NCI-H146 treated with DMSO at 0.1 percent for 48 hours (cell line): Measurements from ENCODE around the gene OTOGL.
"Not testable (repeated sequence)": the region's sequence is repeated elsewhere in the genome, so short reads cannot be mapped to it uniquely, and the experiment has no call there.

Experiments used
- DNase-seq: peaks from one replicate; lab custom pipeline; 2025; ENCODE audit not compliant: unreplicated experiment; lab: John Stamatoyannopoulos, UW

The OTOGL gene

GRCh38 chr12:80272387-80272915 lies 173.1 kb downstream of the OTOGL start:
- no peak for DNase-seq

GRCh38 chr12:80273144-80273543 lies 173.8 kb downstream of the OTOGL start:
- no peak for DNase-seq

GRCh38 chr12:80277732-80278131 lies 178.4 kb downstream of the OTOGL start:
- no peak for DNase-seq

DNA sequence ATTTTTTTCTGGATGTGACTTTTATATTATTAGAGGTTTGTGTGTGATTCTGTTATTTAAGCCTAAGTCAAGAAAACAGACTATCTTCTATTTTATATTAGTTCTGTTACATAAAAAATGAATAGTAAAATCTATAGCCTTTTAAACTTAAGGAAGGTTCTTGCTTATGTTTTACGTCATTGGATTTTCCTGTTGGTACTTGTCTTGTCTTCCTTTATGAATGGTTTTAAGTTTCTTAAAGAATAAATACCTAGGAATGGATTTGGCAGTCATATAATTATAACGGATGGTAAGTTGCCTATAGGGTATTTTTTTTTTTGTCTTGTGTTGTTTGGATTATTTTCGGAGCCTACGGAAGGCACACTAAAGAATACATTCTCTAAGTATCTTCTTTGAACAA lies 182.9 kb downstream of the OTOGL start:
- no peak for DNase-seq

- DNase-seq, result no peak
Measured at GRCh38 chr12:80282761-80283160, 183.4 kb downstream of the OTOGL start.

DNA sequence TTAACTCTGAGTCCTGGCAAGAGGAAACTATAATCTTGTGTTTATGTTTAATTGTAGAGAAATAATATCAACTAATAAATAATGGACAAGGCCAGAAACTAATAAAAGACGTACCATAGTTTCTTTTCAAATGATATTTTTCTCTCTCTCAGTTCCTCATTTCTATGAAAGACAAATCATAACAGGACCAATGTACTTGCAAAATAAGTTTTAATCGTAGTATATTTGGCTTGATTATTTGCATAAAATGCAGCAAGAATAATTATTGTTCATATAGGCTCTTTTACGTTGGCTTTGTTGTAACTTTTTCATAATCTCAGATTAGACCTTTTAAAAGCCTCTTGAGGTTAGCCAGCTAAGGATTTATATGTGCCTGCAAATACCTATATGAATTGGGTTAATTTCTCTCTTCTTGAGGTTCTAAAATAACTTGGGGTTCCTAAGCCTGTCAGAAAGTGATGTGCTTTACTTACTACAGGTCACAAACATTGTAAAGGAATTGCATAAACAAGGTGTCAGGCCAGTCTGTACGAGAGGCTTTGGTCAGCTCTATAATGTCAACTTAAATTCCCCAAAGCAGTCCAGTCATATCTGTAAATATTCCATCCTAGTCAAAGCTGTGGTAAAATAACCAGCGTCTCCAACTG lies 191.9 kb downstream of the OTOGL start:
- DNase-seq, result no peak

- DNase-seq, result no peak
Measured at GRCh38 chr12:80293347-80293746, 194.0 kb downstream of the OTOGL start.

GRCh38 chr12:80293759-80294158 lies 194.4 kb downstream of the OTOGL start:
- peak; percentile 84 for DNase-seq

- DNase-seq, result no peak
Measured at GRCh38 chr12:80299219-80299618, 199.9 kb downstream of the OTOGL start.

DNA sequence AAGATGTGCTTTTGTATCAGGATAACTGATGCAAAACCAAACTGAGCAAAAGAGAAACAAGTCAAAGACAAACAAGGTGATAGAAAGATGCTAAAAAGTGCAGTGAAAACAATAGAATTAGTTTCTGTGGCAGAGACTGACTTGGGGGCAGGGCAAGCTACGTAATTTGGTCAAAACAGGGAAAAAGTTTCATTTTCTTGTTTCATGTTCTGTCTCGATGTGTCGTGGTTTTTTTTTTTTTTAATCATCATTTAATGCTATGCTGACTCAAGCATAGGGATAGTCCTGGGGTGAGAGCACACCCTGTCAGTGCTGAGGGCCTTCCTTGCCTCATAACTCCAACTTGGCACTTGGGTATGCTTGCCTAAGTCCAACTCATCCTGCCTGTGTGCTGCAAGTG lies 200.6 kb downstream of the OTOGL start:
- DNase-seq, result no peak

DNA sequence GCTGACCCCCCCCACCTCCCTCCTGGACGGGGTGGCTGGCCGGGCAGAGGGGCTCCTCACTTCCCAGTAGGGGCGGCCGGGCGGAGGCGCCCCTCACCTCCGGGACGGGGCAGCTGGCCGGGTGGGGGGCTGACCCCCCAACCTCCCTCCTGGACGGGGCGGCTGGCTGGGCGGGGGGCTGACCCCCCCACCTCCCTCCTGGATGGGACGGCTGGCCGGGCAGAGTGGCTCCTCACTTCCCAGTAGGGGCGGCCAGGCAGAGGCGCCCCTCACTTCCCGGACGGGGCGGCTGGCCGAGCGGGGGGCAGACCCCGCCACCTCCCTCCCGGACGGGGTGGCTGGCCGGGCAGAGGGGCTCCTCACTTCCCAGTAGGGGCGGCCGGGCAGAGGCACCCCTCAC lies 208.1 kb downstream of the OTOGL start:
- not testable (repeated sequence) for DNase-seq

DNA sequence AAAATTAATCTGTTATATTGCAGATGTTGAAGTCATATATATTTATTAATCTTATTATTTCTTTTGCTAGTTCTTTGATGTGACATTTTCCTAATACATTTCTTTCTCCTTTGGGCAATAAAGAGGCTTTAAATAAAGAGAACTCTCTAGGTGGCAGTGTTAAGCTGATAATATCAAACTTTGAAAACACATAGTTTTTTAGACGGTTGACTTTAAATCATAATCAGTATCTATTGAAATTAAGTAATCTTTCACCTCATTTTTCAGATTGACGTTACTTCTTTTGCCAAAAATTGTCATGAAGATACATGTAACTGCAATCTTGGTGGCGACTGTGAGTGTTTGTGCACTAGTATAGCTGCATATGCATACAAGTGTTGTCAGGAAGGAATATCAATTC lies 213.9 kb downstream of the OTOGL start:
- no peak for DNase-seq

DNA sequence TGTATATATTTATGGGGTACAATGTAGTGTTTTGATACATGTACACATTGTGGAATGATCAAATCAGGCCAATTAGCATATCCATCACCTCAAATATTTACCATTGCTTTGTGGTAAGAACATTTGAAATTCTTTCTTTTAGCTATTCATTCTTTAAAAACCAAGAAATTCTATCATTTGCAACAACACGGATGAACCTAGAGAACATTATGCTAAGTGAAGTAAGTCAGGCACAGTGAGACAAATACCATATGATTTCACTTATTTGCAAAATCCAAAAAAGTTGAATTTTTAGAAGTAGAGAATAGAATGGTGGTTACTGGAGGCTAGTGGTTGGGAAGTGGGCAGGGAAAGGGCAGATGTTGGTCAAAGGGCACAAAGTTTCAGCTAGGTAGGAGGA lies 215.4 kb downstream of the OTOGL start:
- DNase-seq, result no peak

GRCh38 chr12:80316222-80316621 lies 216.9 kb downstream of the OTOGL start:
- peak; percentile 5 for DNase-seq

DNA sequence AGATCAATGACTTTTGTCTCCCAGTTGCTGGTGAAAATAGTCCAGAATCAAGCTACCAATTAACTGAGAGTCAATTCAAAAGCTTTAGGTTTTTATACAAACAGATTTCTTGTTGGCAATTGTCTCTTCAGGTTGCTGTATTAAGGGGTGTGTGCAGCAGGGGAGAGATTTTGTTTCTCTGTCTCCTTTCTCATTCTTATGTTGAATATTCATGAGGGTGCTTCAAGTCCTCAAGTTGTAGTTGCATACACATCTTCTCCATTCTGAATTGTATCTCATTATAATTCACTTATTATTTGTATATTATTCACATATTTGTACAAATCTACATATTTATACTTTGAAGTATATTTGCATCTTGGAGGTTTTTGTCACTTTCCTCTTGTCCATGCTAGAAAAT lies 218.0 kb downstream of the OTOGL start:
- DNase-seq, result peak; percentile 69

DNA sequence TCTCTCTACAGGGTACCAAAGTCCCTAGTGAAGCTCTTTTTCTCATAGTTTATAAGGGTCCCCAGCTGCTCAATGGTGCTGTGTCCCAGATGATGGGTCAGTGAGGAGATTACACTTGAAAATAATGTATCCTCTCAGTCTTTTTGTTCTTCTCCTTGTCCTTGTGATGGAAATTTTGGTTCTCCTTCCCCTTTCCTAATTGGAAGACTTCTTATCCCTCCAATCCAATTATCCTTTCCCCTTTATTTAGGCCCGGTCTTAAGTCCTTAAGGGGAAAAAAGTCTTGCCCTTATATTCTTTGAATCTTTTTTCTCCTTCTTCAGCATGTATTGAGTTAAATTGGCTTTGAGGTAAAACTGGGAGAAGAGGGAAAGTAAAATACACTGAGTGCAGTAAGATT lies 218.6 kb downstream of the OTOGL start:
- DNase-seq, result no peak

GRCh38 chr12:80320121-80320678 lies 220.9 kb downstream of the OTOGL start:
- DNase-seq, result no peak

DNA sequence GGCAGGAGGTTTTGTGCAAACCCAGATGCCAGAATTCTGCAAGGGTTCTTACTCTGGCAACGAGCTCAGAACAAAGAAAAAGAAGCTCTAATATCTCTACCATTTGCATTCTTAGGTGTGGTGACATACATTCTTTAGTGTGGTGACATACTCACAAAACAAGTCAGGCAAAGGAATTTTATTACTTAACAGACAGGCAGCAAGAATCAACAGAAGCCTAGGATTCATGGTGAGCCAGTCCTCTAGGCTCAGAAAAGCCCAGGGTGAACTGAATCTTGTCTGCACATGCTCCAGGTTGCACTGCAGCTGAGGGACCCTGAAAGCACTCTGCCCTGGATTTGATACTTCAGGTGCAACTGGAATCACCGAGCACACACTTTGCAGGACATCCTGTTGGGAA lies 222.3 kb downstream of the OTOGL start:
- DNase-seq, result no peak

- DNase-seq, result no peak
Measured at GRCh38 chr12:80325167-80325959, 226.0 kb downstream of the OTOGL start.

DNA sequence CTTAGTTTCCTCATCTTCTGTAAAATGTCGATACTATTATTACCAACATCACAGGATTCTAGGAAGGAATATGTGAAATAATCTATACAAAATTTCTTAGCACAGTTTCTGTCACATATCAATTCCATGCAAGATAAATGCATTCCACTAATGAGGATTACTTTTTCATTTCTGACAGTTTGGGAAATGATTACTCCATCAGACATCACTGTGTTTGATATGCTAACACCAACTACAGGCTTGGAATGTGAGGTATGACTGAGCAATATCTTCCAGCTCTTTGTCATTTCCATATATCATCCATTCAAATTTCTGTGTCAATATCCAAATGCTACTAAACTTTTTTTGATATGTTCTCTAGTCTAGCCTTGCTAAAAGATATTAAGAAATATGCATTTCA lies 233.5 kb downstream of the OTOGL start:
- DNase-seq, result no peak

DNA sequence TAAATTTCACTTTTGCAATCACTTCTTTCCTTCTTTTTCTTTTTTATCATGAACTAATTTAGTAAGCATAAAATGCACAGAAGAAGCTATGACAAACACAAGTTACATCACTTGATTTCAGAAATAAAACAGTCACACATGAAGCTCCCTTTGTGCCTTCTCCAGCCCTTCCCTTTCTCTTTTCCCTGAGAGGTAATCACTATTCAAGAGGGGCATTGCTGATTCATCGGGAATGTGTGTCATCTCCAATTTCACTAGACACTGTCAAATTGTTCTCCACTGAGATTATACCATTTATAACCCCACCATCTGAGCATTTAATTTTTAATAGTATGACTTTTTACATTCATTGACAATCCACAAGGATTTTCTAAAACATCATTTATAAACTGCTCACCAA lies 253.1 kb downstream of the OTOGL start:
- no peak for DNase-seq

DNA sequence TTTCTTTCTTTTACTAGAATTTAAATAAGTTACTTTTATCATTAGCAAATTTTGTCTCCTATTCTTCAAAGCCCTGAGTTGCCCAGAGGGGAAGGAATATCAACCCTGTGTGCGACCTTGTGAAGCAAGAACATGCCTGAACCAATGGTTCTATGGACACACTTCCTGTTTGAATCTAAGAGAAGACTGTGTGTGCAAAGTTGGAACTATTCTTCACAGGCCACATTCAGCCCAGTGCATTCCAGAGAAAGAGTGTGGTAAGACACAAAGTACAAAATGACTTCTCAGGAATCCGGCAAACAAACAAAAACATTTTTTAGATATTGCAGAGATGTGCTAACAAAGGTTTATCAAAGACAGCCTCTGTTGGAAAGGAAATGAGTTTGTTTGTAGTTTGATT lies 253.9 kb downstream of the OTOGL start:
- DNase-seq, result no peak
